Measurements from ENCODE around the gene FHOD3.
A peak's percentile ranks its signal among the peaks of the same experiment; 100 is the strongest.
"Not testable (repeated sequence)": the region's sequence is repeated elsewhere in the genome, so short reads cannot be mapped to it uniquely, and the experiment has no call there.

FHOD3 gene

DNA sequence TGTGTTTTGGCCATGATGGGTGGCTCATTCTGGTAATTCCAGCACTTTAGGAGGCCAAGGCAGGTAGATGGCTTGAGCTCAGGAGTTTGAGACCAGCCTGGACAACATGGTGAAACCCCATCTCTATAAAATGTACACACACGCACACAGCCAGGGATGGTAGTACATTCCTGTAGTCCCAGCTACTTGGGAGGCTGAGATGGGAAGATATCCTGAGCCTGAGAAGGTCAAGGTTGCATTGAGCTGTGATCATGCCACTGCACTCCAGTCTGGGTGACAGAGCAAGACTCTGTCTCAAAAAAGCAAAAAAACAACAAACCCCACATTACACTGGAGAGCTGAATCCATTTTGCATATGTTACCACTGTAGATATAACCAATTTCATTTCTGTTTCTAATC is 423.8 kb downstream of the FHOD3 start:
- DNase-seq: not testable (repeated sequence)

DNA sequence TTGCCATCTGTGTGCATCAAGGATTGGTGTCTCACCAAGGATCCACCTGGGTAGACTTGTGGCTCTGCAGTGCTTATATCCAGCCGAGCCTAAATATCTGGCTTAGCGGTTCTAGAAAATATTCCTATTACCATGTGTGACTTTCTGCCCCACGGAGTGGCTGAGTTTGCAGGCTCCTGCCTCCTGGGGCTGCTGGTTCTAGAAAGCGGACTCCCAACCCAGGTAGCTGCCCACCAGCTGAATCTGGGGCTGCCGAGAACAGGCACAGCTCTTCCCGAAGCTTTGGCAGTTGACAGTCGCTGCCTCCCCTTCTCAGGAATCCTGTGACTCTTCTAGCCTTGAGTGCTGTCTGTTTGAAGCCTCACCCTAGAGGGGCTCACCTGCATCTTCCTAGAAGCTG is 426.7 kb downstream of the FHOD3 start:
- DNase-seq: no peak

DNA sequence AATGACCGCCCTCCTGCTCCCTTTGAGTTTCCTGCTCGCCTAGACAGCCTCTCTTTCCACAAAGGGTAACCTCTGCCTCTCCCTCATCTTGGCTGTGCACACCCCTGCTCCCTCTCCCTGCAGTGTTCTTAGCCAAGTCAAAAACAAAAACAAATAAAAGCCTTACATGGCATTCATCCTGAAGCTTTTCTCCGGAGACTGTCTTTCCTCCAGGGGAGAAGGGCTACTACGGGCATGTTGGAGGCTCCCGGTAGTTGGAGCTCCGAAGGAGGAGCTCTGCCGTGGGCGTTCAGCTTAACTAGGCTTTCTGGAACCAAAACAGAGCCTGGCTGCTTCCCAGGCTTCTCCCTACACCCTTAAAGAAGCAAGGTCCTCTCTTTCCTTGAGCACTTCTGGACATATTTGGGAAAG is 427.1 kb downstream of the FHOD3 start:
- no peak for DNase-seq

DNA sequence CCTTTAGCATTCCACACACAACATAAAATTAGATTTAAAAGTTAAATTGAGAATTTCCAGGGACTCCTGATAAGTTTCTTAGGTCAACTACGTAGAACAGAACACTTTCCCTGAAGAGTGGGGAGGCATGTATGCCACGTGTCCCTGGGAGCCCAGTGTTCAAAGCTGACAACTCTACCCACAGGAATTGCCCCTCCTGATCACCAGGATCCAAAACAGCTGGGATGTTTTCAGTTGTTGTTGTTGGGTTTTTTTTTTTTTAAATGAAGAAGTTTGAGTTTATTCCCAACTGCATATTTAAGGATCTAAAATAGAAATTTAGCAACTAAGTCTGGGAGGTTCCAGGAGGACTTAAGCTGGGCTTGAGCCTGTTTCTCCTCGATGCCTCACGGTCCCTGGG is 430.8 kb downstream of the FHOD3 start:
- DNase-seq: no peak

DNA sequence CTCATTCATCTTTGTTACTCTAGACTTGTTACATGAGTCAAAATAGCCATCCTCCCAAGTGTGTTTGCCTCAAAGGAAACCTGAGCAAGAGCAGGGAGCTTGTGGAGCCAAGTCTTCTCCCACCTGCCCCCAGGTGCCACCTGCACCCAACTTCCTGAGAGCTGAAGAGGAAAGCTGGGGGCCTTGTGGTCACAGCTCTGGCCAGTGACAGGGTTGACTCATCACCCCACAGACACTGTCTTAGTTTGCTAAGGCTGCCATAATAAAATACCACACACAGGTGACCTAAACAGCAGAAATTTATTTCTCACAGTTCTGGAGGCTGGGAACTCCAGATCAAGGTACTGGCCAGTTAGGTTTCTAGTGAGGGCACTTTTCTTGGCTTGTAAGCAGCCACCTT is 431.7 kb downstream of the FHOD3 start:
- DNase-seq: no peak

DNA sequence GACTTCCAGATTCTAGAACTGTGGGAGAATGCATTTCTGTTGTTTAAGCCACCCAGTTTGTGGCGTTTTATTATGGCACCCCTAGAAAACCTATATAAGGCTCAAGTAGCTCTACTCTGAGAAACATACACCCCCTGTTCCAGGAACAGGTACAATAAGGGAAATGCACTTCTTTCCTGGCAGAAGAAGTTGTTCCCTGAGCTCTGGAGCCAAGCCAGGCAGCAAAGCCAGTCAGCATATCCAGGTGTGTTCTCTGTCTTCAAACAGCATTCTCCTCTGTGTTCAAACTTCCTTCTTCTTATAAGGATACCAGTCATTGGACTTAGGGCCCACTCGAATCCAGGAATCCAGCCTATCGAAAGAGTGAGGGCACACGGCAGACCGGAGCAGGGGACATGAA is 434.8 kb downstream of the FHOD3 start:
- no peak for DNase-seq

DNA sequence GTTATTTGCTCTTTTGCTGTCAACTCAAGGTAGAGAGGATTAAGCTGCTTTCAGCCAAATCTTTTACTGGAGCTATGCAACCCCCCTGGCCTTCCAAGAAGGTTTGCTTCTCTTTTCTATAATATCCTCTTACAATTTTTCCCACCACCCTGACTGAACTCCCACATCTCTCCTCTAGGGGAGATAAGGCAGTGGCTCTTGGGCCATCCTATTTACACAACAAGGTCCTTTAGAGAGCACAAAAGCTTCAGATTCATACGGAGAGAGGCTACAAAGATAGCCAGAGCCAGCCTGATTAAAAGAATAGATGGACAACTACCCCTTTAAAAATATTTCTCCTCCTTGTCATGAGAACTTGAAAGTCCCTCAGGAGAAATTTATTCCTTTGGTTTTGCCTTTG is 435.6 kb downstream of the FHOD3 start:
- no peak for DNase-seq

DNA sequence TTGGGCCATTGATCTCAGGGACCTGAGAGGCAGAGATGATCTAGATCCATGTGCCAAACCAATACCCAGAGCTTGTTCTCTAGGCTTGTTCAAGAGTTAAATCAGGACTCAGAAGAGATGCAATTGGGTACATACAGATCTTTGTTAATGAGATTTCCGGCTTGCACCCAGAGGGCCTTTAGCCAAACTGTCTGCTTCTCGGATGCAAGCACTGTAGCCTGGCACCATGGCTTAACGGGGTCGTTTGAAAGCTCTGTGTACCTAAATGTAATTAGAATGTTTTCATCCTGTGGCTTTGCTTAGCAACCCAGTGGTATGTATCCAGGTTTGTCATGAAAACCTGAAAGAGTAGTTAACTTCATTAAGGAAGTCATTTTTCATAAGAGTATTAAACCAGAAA is 437.1 kb downstream of the FHOD3 start:
- DNase-seq: no peak

DNA sequence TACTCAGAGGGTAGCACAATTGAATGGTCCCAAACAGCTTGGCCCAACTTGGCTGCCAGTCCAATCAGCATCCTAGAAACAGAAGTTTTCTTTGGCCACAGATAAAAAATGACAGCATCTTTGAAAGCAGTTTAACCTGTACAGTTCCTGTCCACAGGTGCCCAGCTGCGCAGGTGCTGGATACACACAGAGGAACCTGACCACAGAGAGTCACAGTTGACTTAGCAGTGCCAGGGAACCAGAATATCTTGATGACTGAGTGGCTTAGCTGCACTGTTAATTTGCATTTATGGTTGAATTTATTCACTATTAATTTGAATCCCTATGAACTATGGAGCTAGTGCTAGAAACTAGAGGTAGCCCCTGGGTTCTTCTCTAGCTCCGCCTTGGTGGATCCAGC is 437.6 kb downstream of the FHOD3 start:
- no peak for DNase-seq

DNA sequence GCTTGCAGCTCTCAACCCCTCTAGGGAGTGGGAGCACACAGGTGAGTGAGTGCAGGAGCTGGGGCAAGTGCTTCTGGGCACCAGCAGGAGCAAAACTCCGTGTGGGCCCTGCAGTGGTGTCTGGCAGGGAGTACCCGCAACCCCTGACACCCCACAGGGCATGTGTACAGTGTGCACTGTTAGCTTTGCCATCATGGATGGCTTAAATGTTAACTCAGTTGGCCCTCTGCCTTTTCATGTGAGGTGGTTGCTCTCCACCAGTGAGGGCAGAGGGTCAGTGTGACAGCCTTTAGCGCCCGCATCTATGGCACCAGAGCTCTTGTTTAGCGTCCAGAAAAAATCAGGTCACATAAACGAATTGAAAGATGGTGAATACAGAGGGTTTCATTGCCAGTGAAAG is 438.6 kb downstream of the FHOD3 start:
- DNase-seq: no peak

DNA sequence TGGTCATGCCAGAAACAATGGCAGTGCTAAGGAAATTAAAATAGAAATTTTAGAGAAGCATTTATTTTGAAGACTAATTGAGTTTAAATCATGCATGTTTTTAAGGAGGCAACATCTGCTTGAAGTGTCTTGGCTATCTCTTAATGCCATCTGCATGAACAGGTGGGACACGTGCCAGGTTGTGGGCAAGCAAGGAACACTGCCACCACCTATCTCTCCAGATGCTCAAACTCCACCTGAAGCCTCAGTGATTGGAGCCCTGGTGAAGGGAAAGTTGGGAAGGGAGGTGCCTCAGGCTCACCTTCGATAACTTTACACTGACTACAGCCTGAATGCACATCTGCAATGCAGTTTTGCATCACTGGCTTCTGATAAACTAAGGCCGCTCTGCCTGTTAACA is 439.8 kb downstream of the FHOD3 start:
- DNase-seq: no peak

DNA sequence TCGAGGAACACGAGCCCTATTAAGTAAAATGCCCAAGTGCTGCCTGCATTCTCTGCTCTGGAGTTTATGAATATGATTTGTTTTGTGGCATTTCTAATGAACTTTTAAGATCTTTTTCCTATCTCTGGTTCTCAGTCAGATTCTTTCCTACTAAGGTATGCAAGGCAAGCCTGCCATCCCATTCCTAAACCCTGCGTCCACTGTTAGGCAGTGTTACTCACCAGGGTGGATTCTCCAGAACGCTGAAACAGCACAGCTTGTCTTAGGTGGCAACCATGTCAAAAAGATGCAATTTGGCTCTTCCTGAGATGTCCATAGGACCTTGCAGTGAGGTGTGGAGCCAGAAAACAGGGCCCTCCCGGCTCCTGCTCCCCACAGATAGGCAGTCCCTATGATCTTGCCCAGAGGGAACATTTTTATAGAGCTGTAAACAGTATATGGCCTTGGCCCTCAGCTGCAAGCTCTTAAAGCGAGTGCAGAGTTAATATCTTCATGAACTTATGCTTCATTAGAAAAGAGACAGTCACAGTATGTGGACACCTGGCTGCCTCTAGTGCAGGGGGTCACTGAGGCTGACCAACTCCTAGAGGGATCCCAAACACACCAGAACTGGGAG is 446.9 kb downstream of the FHOD3 start:
- DNase-seq: no peak

DNA sequence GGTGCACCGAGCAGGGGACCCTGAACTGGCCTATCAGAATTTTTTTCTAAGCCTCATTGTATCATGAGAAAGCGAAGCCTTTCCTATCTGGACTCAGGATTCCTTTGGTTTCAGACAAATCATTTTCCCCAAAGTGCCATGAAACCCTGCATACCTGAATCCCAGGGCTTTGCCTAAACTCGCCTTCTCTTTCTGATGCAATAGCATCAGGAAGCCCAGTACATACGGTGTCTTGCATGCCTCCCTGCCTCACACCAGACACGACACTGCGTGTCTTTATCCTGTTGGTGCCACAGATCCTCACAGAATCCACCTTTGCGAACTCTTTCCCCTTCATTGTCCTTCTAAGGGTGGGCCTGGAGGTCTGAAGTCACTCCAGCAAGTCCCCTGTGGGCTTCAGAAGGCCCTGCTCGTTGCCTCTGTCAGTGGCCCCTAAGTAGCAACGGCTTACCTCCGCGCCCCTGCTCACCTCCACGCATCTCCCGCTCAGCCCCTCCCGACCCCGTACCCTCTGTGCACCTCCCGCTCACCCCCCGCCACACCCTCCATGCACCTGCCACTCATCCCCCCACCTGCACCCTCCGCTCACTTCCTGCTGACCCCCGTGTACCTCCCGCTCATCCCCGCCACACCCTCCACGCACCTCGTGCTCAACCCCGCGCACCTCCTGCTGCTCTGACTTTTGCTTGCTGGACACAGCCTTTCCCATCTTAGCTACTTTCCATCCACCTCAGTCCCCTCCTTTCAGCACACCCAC is 447.9 kb downstream of the FHOD3 start:
- DNase-seq: no peak

DNA sequence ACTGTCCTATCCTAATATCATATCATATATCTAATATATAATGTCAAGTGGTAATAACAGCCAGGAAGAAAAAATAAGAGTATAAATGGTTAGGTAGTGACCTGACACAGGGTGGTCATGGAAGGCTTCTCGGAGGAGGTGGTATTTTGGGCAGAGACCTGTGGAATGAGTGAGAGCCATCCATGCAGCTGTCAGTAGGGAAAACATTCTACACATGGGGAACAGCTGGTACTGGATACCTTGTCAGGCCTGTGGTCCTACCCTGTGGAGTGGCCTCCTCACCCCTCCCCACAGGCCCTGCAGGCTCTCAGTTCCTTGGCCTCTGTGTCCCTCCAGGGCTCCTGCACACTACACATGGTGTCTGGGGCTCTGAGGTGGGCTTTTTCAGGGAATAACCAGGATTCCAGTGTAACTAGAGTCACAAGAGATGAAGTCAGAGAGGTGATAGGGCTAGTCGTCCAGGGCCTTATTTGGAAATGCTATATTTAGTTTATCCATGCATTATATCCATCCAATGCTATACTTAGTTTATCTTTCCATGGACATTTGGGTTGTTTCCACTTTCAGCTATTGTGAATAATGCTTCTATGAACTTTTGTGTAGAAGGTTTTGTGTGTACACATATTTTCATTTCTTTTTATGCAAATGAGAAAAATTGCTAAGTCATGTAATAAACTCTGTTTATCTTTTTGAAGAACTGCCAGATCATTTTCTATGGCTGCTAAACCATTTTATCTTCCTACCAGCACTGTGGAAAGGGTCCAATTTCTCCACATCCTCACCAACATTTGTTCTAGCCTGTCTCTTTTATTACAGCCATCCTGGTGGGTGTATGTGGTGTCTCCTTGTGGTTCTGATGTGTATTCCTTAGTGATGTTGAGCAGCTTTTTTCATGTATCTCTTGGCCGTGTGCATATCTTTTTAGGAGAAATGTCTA is 455.7 kb downstream of the FHOD3 start:
- DNase-seq: no peak

DNA sequence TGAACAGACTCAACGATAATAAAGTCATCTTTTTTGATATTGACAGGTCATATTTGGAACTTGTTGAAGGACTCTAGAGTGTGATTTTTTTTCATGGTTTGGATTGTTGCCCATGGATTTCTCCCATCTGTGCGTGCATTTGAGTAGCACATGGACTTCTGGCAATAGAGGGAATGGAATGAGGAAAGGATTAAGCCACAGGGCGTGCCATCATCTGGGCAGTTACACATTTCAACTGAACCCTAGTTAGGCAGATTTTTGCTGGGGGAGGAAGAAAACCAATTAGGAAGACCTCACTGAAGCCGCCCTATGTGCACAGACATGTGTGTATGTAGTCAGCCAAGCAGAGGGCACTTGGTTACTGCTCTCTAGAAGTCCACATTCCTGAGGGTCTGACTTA is 458.7 kb downstream of the FHOD3 start:
- DNase-seq: no peak

DNA sequence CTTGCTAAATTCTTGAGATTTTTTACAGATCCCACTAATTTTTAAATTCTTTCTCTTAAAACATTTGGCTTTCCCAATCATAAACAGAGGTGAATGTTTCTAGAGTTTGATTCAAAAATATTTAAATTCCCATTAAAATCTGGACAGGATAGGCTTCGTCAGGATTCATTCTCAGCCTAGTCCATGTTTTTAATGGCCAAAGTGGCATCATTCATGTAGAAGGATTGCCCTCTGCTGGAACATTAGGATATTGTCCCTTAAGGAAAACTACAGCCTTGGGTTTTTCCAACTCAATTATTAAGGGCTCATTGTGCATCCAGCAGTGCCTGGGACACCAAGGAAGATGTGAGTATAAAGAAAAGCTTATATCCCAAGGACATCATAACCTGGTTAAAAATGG is 459.6 kb downstream of the FHOD3 start:
- DNase-seq: peak; percentile 59

DNA sequence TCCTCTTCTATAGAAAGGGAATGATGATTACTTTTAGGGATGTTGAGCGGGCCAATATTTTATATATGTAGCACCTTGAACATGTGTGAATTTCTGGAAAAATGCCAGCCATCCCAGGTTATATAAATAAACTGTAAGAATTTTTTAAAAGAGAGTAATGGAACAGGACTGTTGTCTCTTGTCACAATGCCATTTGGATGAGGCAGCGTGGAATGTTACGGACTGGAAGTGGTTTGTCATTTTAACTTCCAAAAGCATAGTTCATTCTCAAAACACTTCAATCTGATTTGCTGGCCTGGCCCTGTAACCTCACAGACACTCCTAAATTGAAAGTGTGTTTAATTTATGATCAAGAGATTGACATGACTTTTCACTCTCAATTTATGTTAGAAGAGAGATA is 460.5 kb downstream of the FHOD3 start:
- no peak for DNase-seq

DNA sequence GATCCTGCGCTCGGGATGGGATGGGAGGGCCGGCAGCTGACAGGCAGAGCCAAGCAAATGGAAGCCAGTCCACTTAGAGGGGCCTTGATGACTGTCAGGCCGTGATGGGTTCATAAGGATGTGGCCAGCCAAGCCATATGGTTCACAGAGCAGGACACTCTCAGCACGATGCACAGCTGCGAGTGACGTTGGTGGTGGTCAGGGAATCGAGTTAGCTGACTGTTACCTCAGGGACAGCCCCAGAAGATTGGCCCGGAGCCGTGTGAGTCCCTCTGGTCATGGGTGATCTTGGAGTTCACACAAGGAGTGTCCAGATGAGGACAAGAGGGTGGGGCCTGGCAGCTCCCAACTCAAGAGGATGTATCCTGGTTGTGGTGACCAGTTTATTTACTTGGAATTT is 461.1 kb downstream of the FHOD3 start:
- no peak for DNase-seq

DNA sequence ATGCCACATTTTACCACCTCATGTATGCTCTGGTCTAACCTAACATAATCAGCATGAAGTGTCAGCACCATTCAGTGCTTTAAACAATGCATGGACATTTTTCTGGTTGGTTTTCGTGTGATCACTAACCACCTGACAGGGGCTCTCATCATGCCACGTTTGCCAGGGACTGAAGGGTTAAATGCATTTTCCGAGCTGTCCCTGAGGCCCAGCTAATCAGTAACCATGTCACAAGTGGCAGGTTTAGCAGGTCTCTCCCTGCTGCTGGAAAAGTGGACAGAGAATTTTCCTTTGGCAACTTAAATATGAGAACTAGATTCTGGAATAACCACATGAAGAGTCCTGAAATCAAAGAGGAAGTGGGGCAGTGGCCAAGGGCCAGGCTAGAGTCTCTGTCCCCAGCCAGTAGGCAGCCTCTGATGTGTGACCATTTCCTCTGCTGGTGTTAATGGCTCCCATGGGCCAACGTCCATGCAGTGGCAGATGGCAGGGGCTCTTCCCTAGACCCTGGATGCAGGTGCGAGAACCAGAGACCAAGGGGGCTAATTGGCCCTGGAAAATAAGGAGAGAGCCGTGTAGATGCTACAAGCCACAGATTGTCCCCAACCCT is 461.8 kb downstream of the FHOD3 start:
- DNase-seq: no peak

DNA sequence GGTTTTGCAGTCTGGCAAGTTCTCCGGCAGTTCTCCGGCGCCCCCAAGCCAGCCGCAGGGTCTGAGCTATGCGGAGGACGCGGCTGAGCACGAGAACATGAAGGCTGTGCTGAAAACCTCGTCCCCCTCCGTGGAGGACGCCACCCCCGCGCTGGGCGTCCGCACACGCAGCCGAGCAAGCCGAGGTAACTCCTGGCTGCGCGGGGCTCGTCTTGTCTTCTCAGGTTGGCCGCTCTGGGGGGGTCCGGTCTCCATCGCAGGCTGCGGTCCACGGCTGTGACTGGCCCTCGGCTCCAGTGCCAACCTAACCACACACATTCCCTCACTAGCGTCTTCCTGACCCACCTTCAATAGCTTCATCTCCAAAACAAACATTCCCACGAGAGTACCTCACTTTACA is 463.1 kb downstream of the FHOD3 start:
- DNase-seq: no peak

DNA sequence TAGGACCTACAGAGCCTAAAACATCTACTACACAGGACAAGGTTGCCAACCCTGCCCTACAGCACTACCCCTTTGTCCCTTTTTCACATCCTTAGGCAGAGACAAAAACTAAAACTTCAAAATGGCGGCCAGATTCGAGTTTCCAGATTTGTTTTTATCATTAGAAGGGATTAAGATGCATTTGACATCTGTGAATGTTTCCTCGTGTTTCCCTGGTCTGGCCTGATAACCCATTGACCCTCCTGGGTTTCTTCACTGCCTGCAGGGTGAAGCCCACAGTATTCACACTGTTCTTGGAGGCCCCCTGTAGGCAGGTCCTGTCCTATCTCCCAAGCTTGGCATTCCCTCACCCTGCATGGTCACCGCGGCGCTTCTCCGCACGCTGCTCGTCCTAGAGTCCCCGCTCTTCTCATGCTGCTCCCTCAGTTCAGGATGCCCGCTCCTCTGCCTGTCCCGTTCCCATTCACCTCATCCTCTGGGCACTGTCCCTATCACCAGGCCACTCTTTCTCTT is 463.7 kb downstream of the FHOD3 start:
- DNase-seq: no peak

DNA sequence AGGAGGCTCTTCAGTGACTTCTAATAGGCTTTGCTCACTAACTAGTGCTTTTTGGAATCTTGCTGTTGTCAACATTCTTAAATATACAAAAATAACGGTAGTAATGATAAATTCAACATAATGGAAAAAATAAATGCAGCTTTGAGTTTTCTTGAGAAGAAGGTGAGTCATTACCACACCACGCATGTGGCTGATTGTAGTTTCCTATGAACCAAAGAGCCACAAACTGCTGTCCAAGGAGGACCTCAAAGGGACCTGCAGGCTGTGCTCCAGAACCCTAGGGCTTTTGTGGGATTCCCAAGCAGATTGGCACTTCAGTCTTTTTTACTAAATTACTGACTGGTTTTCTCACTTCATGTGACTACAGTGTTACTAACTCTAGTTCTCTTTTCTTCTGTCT is 464.6 kb downstream of the FHOD3 start:
- no peak for DNase-seq

DNA sequence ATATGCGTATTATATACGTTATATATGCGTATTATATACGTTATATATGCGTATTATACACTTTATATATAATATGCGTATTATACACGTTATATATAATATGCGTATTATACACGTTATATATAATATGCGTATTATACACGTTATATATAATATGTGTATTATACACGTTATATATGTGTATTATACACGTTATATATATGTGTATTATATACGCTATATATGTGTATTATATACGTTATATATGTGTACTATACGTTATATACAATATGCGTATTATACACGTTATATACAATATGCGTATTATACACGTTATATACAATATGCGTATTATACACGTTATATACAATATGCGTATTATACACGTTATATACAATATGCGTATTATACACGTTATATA is 465.5 kb downstream of the FHOD3 start:
- not testable (repeated sequence) for DNase-seq

All from DMS153 (cell line).